ENCODE measurements around the gene CDH12. TPM values are rescaled to one million over a fixed set of nuclear protein-coding genes. Genes with fewer than 3 reads are reported as not detected.

CDH12 gene
- total and polyA plus RNA-seq, 10 of the 15 experiments (the other 5 are each of a cell fraction or from before 2014, with no cell fraction given): 0.03 to 0.16 TPM; not detected in 8

- no peak for TF ChIP-seq PML (IDR thresholded peaks at IDR 0.05; ENCODE audit: low read length)
Measured at GRCh38 chr5:21773456-21773855, 1079.7 kb downstream of the CDH12 start (continued).

GRCh38 chr5:21765406-21765805 is 1087.7 kb downstream of the CDH12 start:
- ChIA-PET CTCF (no interaction called here), RAD21 (ENCODE audit: unreplicated experiment) (no interaction called here), SMC1A (ENCODE audit: uncharacterized antibody, unreplicated experiment) (no interaction called here), POLR2A (no interaction called here)
- ATAC-seq (no peak), FAIRE-seq (no peak), DNase-seq (ENCODE audit: low read depth, low spot score) (no peak)
- WGBS (ENCODE audit: insufficient coverage, insufficient replicate concordance, low lambda C conversion rate, missing lambda C conversion rate): 0% methylated on average over 1 of the region's 1 CpG
- no peaks in the 10 kb centered on the region for H3K4me1 ChIP-seq (ENCODE audit: control insufficient read depth, insufficient read depth, low read length)
- H3K4me2 ChIP-seq (ENCODE audit: control insufficient read depth, insufficient read depth): no peak overlapping the region
- no peaks in the 10 kb centered on the region for H3K9me3 ChIP-seq (replicated peaks; ENCODE audit: control insufficient read depth, insufficient read depth, low read length)
- H3K9ac ChIP-seq (ENCODE audit: control insufficient read depth, insufficient read depth, low read length): no peak overlapping the region
- no peak overlapping the region for H3K27ac ChIP-seq (ENCODE audit: control insufficient read depth, insufficient read depth)
- H3K79me2 ChIP-seq (ENCODE audit: control insufficient read depth, insufficient read depth, low read length): no peaks in the 10 kb centered on the region
- no TSS peak for BruUV-seq (replicated peaks)
- intact Hi-C loops (cut with micrococcal nuclease; ENCODE audit: unreplicated experiment) (no loop called here), in situ Hi-C loops (cut with MboI) (no loop called here)
- H4K20me1 ChIP-seq (ENCODE audit: control insufficient read depth, insufficient read depth): no peaks in the 10 kb centered on the region
- H3K27me3 ChIP-seq (replicated peaks in 1 of 2; ENCODE audit: control insufficient read depth in 2 of 2, insufficient read depth in 2 of 2, low read length in 1 of 2): no peaks in the 10 kb centered on the region
- TF ChIP-seq PBX3 (IDR thresholded peaks at IDR 0.05; ENCODE audit: insufficient replicate concordance, low read depth, low read length): no peak
- TF ChIP-seq TARDBP (IDR thresholded peaks at IDR 0.05; ENCODE audit: borderline replicate concordance): no peak
- no peak overlapping the region for H2AFZ ChIP-seq (ENCODE audit: control insufficient read depth, low read depth, low read length)
- H3K4me3 ChIP-seq: no peak overlapping the region
- H3K36me3 ChIP-seq (ENCODE audit: control insufficient read depth in 2 of 2, insufficient read depth in 2 of 2, low read length in 1 of 2): no peaks in the 10 kb centered on the region

- intact Hi-C loops (cut with micrococcal nuclease; ENCODE audit: unreplicated experiment): no loop called here
- CTCF ChIA-PET: no interaction called here
- TF ChIP-seq ASH2L (IDR thresholded peaks at IDR 0.05; ENCODE audit: borderline replicate concordance, low read depth) (no peak), SIN3A (IDR thresholded peaks at IDR 0.05; ENCODE audit: low read depth, low read length) (no peak), IRF4 (IDR thresholded peaks at IDR 0.05; ENCODE audit: low read depth, low read length) (no peak), NFYB (IDR thresholded peaks at IDR 0.05; ENCODE audit: insufficient read depth, low read depth, low read length) (no peak), CEBPZ (IDR thresholded peaks at IDR 0.05; ENCODE audit: low read depth, low read length) (no peak), ESRRA (IDR thresholded peaks at IDR 0.05; ENCODE audit: low read length) (no peak)
Measured at GRCh38 chr5:21739096-21739495, 1114.0 kb downstream of the CDH12 start.

More at GRCh38 chr5:21739096-21739495, 1114.0 kb downstream of the CDH12 start:
- BruUV-seq (replicated peaks): no TSS peak
- H3K79me2 ChIP-seq (ENCODE audit: control insufficient read depth, insufficient read depth, low read length): no peaks in the 10 kb centered on the region
- POLR2A ChIA-PET: no interaction called here
- H3K27ac ChIP-seq (ENCODE audit: control insufficient read depth, insufficient read depth): no peak overlapping the region
- FAIRE-seq (no peak), DNase-seq (ENCODE audit: low read depth, low spot score) (no peak), ATAC-seq (no peak)
- H3K9me3 ChIP-seq (replicated peaks; ENCODE audit: control insufficient read depth, insufficient read depth, low read length): no peaks in the 10 kb centered on the region
- H3K36me3 ChIP-seq (ENCODE audit: control insufficient read depth in 2 of 2, insufficient read depth in 2 of 2, low read length in 1 of 2): no peaks in the 10 kb centered on the region
- no peak overlapping the region for H3K4me3 ChIP-seq
- in situ Hi-C loops (cut with MboI): no loop called here
- no peaks in the 10 kb centered on the region for H3K4me1 ChIP-seq (ENCODE audit: control insufficient read depth, insufficient read depth, low read length)
- RAD21 ChIA-PET (ENCODE audit: unreplicated experiment): no interaction called here
- H4K20me1 ChIP-seq (ENCODE audit: control insufficient read depth, insufficient read depth): no peaks in the 10 kb centered on the region
- H3K27me3 ChIP-seq (replicated peaks in 1 of 2; ENCODE audit: control insufficient read depth in 2 of 2, insufficient read depth in 2 of 2, low read length in 1 of 2): no peaks in the 10 kb centered on the region
- H3K9ac ChIP-seq (ENCODE audit: control insufficient read depth, insufficient read depth, low read length): no peak overlapping the region
- H2AFZ ChIP-seq (ENCODE audit: control insufficient read depth, low read depth, low read length): no peak overlapping the region
- H3K4me2 ChIP-seq (ENCODE audit: control insufficient read depth, insufficient read depth): no peak overlapping the region
- SMC1A ChIA-PET (ENCODE audit: uncharacterized antibody, unreplicated experiment): no interaction called here

Measured in GM12878 (cell line).